HG02981 (cell line): ENCODE measurements around the gene AHNAK.

Experiments used
- ATAC-seq: cut with Tn5 transposase; IDR thresholded peaks from one replicate; pipeline ENCODE4 v1.9.1; 2021; ENCODE audit warnings: mild to moderate bottlenecking, moderate library complexity; ENCODE audit not compliant: unreplicated experiment

The AHNAK gene

GRCh38 chr11:62536301-62536957 lies 10.2 kb downstream of the AHNAK start:
- no peak for ATAC-seq

DNA sequence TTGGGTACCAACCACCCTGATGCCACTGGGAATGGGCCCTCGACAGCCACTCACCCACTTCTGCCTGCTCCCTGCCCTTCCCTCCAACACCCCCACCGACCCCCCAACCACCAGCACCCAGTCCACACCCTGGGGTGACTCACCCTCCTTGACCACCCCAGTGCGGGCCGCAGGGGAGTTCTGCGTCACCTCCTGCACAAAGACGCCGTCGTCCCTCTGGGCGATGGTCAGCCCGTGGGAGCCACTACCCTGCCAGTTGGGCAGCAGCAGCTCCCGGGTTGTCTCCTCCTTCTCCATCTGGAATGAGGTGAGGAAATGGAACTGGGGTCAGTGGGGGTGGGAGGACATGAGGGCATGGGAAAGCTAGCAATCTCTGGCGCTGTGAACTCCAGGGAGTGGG lies 10.8 kb downstream of the AHNAK start:
- no peak for ATAC-seq

- ATAC-seq: no peak
Observed at GRCh38 chr11:62534779-62535545, 11.6 kb downstream of the AHNAK start.

GRCh38 chr11:62532096-62532495 lies 14.5 kb downstream of the AHNAK start:
- no peak for ATAC-seq

- no peak for ATAC-seq
Observed at GRCh38 chr11:62516736-62517371, 29.8 kb downstream of the AHNAK start.

- no peak for ATAC-seq
Observed at GRCh38 chr11:62514151-62514550, 32.5 kb downstream of the AHNAK start.

DNA sequence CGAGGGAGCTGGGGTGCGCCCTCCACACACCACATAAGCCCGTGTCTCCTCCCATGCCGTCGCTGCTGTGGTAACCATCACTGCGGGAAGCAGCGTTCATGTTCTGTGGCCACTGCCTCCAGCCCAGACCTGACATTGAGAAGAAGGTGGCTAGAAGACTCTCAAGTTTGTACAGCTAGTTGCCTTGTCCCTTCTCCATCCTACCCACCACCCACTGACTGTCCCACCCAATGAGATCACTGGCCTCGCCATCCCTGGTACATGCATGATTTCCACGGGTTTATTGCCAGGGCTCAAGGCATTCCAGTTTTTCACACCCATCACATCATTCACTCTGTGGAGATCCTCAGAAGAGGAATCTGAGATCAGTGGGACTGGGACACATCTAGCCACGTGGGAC lies 33.0 kb downstream of the AHNAK start:
- no peak for ATAC-seq

- ATAC-seq: no peak
Observed at GRCh38 chr11:62512961-62513360, 33.6 kb downstream of the AHNAK start.

- no peak for ATAC-seq
Observed at GRCh38 chr11:62508336-62509058, 38.1 kb downstream of the AHNAK start.

DNA sequence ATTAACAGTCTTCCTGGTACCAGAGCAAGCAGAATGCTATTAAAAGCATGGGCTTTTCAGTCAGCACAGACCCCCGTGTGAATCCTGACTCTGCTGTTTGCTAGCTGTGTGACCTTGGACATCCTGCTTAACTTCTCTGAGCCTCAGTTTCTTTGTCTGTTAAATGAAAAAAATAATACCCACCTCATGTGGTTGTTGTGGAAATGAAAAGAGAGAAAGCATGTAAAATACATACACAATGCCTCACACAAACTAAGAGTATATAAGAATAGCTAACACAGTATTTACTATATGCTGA lies 39.5 kb downstream of the AHNAK start:
- ATAC-seq: no peak

DNA sequence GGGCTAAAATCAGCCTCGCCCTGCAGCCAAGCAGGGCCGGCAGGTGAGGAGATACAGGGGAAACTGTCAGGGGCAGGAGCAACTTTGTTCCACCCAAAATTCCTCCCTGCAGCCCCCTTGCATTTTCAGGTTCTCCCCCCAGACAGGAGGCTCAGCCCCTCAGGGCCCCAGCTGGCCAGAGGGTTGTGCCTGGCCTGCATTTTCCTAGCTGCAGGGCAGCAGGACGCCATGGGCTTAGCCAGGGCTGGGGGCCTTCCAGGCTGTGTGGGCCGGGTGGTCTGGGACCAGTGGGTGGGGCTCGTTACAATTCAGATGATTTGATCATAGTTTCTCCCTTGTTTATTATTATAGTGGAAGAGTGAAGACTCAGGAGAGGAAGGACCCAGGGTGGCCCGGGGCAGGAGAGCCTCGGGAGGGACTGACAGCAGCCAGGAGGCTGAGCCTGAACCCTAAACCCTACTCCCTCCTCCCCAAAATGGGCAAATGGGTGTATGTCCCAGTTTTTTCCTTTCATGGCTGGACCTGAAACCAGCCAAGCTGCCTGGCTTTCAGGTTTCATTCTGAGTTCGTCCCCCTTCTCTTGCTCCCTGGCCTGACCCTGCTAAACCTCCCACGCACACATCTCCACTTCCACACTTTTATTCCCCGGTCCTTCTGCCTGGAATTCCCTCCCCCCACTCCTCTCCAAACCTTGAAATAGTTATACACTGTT lies 40.0 kb downstream of the AHNAK start:
- no peak for ATAC-seq

DNA sequence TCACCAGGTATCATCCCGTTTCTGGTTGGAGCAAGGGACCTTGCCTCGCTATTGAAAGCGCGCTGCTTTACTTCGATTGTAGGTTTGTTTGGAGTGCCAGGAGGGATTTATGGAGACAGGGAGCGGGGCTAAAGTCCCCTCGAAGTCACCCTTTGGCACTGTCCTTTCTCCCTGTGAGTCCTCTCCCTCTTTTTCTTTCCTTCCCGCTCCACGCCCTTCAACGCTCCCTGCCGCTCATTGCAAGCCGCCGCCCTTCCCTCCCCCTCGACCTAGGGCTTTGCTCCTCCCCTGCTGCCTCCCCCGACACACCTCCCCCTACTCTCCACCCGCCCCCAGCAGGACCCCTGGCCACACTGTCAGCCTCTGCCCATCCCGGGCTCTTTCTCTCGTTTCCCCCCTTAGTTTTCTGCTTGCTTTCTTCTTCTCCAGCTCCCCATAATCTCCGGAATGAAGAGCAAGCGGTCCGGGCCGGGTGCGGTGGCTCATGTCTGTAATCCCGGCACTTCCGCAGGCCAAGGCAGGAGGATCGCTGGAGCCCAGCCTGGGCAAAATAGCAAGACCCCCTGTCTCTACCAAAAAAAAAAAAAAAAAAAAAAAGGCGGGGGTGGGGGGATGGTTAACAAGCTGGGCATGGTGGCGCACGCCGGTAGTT lies 41.0 kb downstream of the AHNAK start:
- no peak for ATAC-seq

DNA sequence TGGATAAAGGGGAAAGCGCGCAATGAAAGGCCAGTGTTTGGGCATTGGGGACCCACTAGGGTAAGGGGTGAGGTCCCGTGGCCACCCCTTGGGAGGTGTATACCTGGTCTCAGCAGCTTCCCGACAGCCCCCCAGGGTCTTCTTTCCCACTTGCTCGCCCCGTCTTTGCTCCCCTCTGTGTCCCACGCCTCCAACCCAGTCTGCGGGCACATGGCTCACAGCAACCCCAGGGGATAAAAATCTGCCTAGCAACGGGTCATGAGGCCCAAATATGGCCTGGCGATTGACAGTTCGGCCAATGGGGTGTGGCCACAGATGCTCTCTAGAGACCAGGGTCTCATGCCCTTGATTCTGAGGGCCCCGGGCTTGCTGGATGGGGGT lies 41.6 kb downstream of the AHNAK start:
- ATAC-seq: no peak

DNA sequence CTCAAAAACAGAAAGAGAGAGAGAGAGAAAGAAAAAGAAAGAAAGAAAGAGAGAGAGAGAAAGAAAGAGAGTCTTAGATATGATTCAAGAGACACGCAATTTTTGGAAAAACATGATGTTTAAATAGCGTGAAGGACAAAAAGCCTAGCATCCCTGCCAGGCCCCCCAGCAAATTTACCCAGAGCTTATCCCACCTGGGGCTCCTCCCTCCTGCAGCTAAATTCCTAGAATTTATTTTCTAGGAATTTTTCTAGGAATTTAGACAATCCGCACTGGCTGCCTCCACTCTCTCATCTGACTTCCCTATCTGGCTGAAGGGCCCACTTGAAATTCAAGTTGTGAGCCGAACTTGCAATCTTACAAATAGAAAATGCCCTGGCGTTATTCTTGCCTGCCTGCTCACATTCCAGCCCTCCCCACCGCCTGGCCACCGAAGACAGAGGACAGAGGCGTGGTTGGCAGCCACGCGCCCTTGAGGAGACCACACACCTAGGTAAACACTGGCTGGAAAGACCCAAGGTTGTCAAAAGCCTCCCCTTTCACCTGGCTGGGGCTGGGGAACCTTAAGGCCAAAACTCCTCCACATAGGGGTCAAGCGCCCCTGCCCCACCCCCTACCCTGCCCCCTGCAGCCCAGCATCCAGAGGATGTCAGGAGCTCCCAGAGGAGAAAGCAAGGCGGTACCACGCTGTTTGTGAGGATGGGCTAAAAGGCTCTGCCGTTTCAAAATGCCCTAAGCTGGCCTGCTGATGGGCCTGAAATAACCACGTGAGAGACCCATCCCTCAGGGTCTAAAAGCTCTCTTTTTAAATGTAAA lies 42.2 kb downstream of the AHNAK start:
- no peak for ATAC-seq

- no peak for ATAC-seq
Observed at GRCh38 chr11:62502030-62502730, 44.4 kb downstream of the AHNAK start.

DNA sequence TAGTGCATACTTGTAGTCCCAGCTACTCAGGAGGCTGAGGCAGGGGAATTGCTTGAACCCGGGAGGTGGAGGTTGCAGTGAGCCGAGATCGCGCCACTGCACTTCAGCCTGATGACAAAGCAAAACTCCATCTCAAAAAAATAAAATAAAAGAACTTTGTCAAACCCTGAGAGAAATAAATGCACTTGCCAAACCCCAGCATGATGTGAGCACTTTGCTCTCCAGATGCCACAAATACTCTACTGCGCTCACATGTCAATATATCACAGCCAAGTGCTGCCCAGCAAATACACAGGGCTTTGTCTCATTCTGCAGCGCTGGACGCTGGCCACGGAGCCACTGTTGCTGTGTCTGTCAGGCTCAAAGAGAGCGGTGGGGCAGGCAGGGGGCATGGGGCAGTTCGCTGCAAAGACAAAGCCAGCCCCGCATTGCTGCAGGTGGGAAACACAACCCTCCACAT lies 45.1 kb downstream of the AHNAK start:
- ATAC-seq: no peak

DNA sequence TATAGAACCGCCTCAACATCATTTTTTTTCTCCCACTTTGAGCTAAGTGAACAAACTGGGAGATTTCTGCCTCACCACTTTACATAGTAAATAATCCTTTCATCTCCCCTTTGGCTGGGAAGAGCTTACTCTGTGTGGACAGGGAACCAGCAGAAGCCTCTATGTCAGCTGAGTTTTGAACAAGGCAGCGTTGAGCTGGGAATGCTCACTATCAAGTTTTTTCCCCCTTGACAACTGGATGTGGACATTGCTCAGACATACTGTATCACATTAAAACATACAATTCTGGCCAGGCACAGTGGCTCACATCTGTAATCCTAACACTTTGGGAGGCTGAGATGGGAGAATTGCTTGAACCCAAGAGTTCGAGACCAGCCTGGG lies 46.0 kb downstream of the AHNAK start:
- ATAC-seq: no peak

DNA sequence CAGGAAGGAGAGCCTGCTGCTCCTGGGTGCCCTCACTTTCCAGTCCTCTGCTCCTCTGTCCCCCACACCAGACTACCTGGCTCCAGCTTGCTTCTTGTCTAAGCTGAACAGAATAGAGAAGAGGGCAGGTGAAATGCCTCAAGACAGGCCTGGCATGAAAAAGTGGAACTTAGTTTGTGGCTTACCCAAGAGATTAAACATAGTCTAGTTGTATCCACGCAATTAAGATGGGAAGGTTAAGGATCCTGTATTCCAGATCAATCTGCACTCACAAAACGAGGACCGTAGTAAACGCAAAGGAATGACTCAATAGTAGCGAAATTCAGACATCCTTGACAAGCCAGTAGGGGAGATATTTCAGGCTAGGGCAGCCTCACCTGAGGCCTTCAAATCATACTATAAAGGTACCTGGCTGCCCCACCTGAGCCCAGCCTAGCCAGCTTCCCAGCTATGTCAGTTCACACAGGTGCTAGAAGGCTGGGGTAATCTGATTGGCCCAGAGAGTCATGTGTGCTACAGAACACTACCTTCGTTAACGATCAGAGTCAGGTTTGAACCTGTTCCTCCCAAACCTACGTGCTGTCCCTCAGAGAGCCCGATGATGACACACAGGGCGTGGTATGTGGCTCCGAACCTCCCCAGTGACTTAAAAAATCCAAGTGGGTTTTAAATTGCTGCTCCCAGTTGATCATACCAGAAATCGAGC lies 46.5 kb downstream of the AHNAK start:
- no peak for ATAC-seq
